HCT116 (cell line): ENCODE data around the gene A3GALT2. TPM values are rescaled to one million over a fixed set of nuclear protein-coding genes. Genes with fewer than 3 reads are reported as not detected.
A peak's percentile ranks its signal among the peaks of the same experiment; 100 is the strongest.

Source experiments
- ATAC-seq: fragments of 200-7000 bp; cut with Tn5 transposase; 2 replicates; pipeline ENCODE4 v1.9.1; 2020; ENCODE audit warnings: mild to moderate bottlenecking, moderate library complexity
- BruUV-seq: library from RNA; stranded (reverse); fragments of 400-500 nt; replicated peaks from 2 replicates; lab custom pipeline; 2021; lab: Mats Ljungman, UMichigan
- CTCF ChIA-PET: fragments of 300-600 bp; sonication (Branson Sonifier 250); formaldehyde crosslinking; loops from one replicate; lab custom pipeline; 2021; ENCODE audit warnings: antibody characterized with exemption; lab: Charles Lee
- POLR2A ChIA-PET: fragments of 300-600, 350-600 bp; sonication (Branson Sonifier 250); formaldehyde crosslinking; loops from one replicate; lab custom pipeline; 2021; ENCODE audit warnings: antibody characterized with exemption; lab: Charles Lee
- RAD21 ChIA-PET, 2 experiments: fragments of 300-600 bp; sonication (Branson Sonifier 250); formaldehyde crosslinking; loops; one replicate each; lab custom pipeline; 2023; ENCODE audit warnings: low total read pairs in 2 of 2; ENCODE audit not compliant: uncharacterized antibody in 2 of 2, unreplicated experiment in 2 of 2, low non-redundant PET in 1 of 2; lab: Charles Lee
- DNase-seq: peaks from one replicate; pipeline ENCODE4 v3.0.0-alpha.2; 2010; ENCODE audit warnings: low read depth, low spot score
- H2AFZ ChIP-seq: fragments of 200-600 bp; shearing (Covaris generic), sonication (generic); 2 replicates; pipeline ENCODE4 v1.6.1; 2017; ENCODE audit warnings: low read depth, mixed run types, mixed read lengths, antibody characterized with exemption, low read length; ENCODE audit not compliant: poor library complexity, severe bottlenecking
- H3K27ac ChIP-seq: 2 replicates; pipeline ENCODE4 v1.5.1; 2012; ENCODE audit warnings: low read depth, low read length
- H3K27me3 ChIP-seq: fragments of 200-600 bp; sonication (generic); 2 replicates; pipeline ENCODE4 v1.6.1; 2016; ENCODE audit warnings: mixed run types, low read length, mixed read lengths; ENCODE audit not compliant: insufficient read depth
- H3K36me3 ChIP-seq, 2 experiments: fragments of 200-500 bp in 1 of 2; fragments of 200-600 bp in 1 of 2; sonication (Bioruptor generic) in 1 of 2; sonication (generic) in 1 of 2; 2 replicates each; pipeline versions ENCODE4 v1.5.1 to v1.6.1; 2014 to 2016; ENCODE audit warnings: low read length in 2 of 2, inconsistent platforms in 1 of 2, mixed read lengths in 1 of 2, mixed run types in 1 of 2; ENCODE audit not compliant: insufficient read depth in 2 of 2, control insufficient read depth in 1 of 2
- H3K4me1 ChIP-seq, 2 experiments: fragments of 200-600 bp in 1 of 2; sonication (generic) in 1 of 2; 2 replicates each; pipeline versions ENCODE4 v1.5.1 to v1.6.1; 2012 to 2017; ENCODE audit warnings: low read length in 2 of 2, inconsistent platforms in 1 of 2, mild to moderate bottlenecking in 1 of 2, mixed read lengths in 1 of 2, mixed run types in 1 of 2, moderate library complexity in 1 of 2; ENCODE audit not compliant: insufficient read depth in 2 of 2, control insufficient read depth in 1 of 2
- H3K4me2 ChIP-seq: fragments of 200-600 bp; sonication (generic); 2 replicates; pipeline ENCODE4 v1.6.1; 2017; ENCODE audit warnings: mixed run types, low read length, mixed read lengths
- H3K4me3 ChIP-seq, 2 experiments: fragments of 200-600 bp in 1 of 2; sonication (generic) in 1 of 2; replicated peaks in 1 of 2; 2 replicates each; pipeline ENCODE4 v1.5.1; 2011 to 2016; ENCODE audit warnings: low read length in 2 of 2, control low read depth in 1 of 2, low read depth in 1 of 2, mild to moderate bottlenecking in 1 of 2, mixed read lengths in 1 of 2, mixed run types in 1 of 2
- H3K79me2 ChIP-seq: fragments of 200-600 bp; sonication (generic); 2 replicates; pipeline ENCODE4 v1.6.1; 2017; ENCODE audit warnings: mild to moderate bottlenecking, mixed run types, low read length, moderate library complexity, mixed read lengths; ENCODE audit not compliant: insufficient read depth
- H3K9ac ChIP-seq: fragments of 200-600 bp; sonication (generic); 2 replicates; pipeline ENCODE4 v1.6.1; 2016; ENCODE audit warnings: low read length, mixed read lengths
- H3K9me2 ChIP-seq: fragments of 200-600 bp; sonication (generic), shearing (Covaris generic); 2 replicates; pipeline ENCODE4 v1.6.1; 2017; ENCODE audit warnings: mixed run types, mild to moderate bottlenecking, moderate library complexity; ENCODE audit not compliant: insufficient read depth
- H3K9me3 ChIP-seq, 2 experiments: fragments of 200-500 bp in 1 of 2; fragments of 200-600 bp in 1 of 2; sonication (Bioruptor generic) in 1 of 2; sonication (generic) in 1 of 2; 2 replicates each; pipeline ENCODE4 v1.6.1; 2014 to 2017; ENCODE audit warnings: low read length in 2 of 2, mixed read lengths in 2 of 2, inconsistent platforms in 1 of 2, low read depth in 1 of 2, mild to moderate bottlenecking in 1 of 2, mixed run types in 1 of 2, moderate library complexity in 1 of 2; ENCODE audit not compliant: control insufficient read depth in 1 of 2, insufficient read depth in 1 of 2
- H4K20me1 ChIP-seq: fragments of 200-600 bp; sonication (generic), shearing (Covaris generic); 2 replicates; pipeline ENCODE4 v1.6.1; 2017; ENCODE audit warnings: mixed run types, mild to moderate bottlenecking, moderate library complexity; ENCODE audit not compliant: insufficient read depth
- CEBPB ChIP-seq: IDR thresholded peaks from 2 replicates; pipeline ENCODE4 v1.6.1; 2012; ENCODE audit warnings: low read depth
- EZH2phosphoT487 ChIP-seq: fragments of 200-600 bp; IDR thresholded peaks from 2 replicates; pipeline ENCODE4 v1.6.1; 2018; ENCODE audit warnings: antibody characterized with exemption, borderline replicate concordance
- SIN3A ChIP-seq: IDR thresholded peaks from 2 replicates; pipeline ENCODE4 v1.6.1; 2012; ENCODE audit warnings: low read depth
- SP1 ChIP-seq: IDR thresholded peaks from 2 replicates; pipeline ENCODE4 v1.6.1; 2012; ENCODE audit warnings: low read depth
- YY1 ChIP-seq: IDR thresholded peaks from 2 replicates; pipeline ENCODE4 v1.6.1; 2011; ENCODE audit warnings: low read length, low read depth, moderate library complexity, mild to moderate bottlenecking; ENCODE audit not compliant: insufficient replicate concordance; ENCODE audit errors: extremely low read depth
- intact Hi-C: fragments of 100-400 bp; cut with micrococcal nuclease; formaldehyde crosslinking; loops from 2 replicates; pipeline ENCODE4 v1.10.0; 2022
- total RNA-seq: library from RNA; stranded (reverse); gene quantifications from one replicate; pipeline ENCODE4 v1.2.1, GENCODE V29; 2021; ENCODE audit not compliant: unreplicated experiment
- TF ChIP-seq, protein P1 (sequence below): IDR thresholded peaks from 2 replicates; pipeline ENCODE4 v1.6.1; 2012; ENCODE audit warnings: low read depth
- TF ChIP-seq, protein P2 (sequence below): IDR thresholded peaks from 2 replicates; pipeline ENCODE4 v1.6.1; 2011; ENCODE audit warnings: mild to moderate bottlenecking, low read length, moderate library complexity; ENCODE audit not compliant: insufficient replicate concordance; ENCODE audit errors: extremely low read depth

Gene A3GALT2
- total RNA-seq, 1 experiment from 2014 or later: not detected

DNA sequence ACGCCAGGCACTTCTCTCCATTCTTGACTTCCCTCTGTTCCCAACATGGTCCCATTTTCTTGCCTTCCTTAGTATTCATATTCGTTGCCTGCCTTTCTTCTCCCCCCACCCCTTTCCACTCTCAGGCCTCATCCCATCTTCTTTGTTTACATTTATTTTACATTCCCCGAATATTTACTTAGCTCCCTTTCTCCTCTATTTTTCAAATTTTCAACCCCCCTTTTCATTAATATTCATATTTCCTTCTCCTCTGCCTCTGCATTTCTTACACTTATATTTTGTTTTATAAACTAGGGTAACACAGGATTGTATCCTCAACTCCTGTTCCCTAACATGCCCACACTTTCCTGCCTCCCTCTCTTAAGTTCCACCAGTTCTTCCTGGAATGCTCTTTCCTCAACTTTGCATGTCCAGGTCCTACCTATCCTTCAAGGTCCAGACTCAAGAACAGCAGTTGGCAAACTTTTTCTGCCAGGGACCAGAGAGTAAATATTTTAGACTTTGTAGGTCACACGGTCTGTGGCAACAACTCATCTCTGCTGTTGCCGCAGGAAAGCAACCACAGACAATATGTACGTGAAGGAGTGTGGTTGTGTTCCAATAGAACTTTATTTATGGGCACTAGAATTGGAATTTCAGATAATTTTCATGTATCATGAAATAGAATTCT, 29.8 kb upstream of the A3GALT2 start:
- ATAC-seq: no peak
- no peak overlapping the region for H2AFZ ChIP-seq

More for the DNA sequence above, 29.8 kb upstream of the A3GALT2 start:
- peak overlapping the region; percentile 88 for H3K9ac ChIP-seq
- BruUV-seq: TSS peak; percentile 28
- H3K4me3 ChIP-seq: peak overlapping the region; percentile 47 to 70
- no peaks in the 10 kb centered on the region for H3K9me3 ChIP-seq
- peaks cover 25 to 44% of the 10 kb centered on the region in 2 experiments for H3K4me1 ChIP-seq
- intact Hi-C loops: loop anchor here (10.0 kb wide), 1 partner anchor 256 kb away; no protein-coding TSS in a partner anchor
- H3K36me3 ChIP-seq: peaks cover 14 to 20% of the 10 kb centered on the region in 2 experiments; a peak in 3 of 4 replicates
- no peaks in the 10 kb centered on the region for H3K9me2 ChIP-seq
- no peaks in the 10 kb centered on the region for H4K20me1 ChIP-seq
- H3K79me2 ChIP-seq: peaks cover 38% of the 10 kb centered on the region
- peak overlapping the region; percentile 82 for H3K27ac ChIP-seq
- POLR2A ChIA-PET: no interaction called here
- TF ChIP-seq EZH2phosphoT487 (no peak), SP1 (no peak), YY1 (no peak), CEBPB (no peak), SIN3A (no peak; the same call in 1 of the 2 replicates)
- TF ChIP-seq, protein P1, sequence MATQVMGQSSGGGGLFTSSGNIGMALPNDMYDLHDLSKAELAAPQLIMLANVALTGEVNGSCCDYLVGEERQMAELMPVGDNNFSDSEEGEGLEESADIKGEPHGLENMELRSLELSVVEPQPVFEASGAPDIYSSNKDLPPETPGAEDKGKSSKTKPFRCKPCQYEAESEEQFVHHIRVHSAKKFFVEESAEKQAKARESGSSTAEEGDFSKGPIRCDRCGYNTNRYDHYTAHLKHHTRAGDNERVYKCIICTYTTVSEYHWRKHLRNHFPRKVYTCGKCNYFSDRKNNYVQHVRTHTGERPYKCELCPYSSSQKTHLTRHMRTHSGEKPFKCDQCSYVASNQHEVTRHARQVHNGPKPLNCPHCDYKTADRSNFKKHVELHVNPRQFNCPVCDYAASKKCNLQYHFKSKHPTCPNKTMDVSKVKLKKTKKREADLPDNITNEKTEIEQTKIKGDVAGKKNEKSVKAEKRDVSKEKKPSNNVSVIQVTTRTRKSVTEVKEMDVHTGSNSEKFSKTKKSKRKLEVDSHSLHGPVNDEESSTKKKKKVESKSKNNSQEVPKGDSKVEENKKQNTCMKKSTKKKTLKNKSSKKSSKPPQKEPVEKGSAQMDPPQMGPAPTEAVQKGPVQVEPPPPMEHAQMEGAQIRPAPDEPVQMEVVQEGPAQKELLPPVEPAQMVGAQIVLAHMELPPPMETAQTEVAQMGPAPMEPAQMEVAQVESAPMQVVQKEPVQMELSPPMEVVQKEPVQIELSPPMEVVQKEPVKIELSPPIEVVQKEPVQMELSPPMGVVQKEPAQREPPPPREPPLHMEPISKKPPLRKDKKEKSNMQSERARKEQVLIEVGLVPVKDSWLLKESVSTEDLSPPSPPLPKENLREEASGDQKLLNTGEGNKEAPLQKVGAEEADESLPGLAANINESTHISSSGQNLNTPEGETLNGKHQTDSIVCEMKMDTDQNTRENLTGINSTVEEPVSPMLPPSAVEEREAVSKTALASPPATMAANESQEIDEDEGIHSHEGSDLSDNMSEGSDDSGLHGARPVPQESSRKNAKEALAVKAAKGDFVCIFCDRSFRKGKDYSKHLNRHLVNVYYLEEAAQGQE: no peak
- TF ChIP-seq, protein P2, sequence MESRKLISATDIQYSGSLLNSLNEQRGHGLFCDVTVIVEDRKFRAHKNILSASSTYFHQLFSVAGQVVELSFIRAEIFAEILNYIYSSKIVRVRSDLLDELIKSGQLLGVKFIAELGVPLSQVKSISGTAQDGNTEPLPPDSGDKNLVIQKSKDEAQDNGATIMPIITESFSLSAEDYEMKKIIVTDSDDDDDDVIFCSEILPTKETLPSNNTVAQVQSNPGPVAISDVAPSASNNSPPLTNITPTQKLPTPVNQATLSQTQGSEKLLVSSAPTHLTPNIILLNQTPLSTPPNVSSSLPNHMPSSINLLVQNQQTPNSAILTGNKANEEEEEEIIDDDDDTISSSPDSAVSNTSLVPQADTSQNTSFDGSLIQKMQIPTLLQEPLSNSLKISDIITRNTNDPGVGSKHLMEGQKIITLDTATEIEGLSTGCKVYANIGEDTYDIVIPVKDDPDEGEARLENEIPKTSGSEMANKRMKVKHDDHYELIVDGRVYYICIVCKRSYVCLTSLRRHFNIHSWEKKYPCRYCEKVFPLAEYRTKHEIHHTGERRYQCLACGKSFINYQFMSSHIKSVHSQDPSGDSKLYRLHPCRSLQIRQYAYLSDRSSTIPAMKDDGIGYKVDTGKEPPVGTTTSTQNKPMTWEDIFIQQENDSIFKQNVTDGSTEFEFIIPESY: no peak
- no peaks in the 10 kb centered on the region for H3K27me3 ChIP-seq
- CTCF ChIA-PET: interaction anchor here (0.8 to 1.3 kb wide), 2 partner anchors 19 to 121 kb away, joined by 3 to 4 read pairs; no protein-coding TSS in a partner anchor
- RAD21 ChIA-PET: no interaction called here
- no peak for DNase-seq
- H3K4me2 ChIP-seq: peak overlapping the region; percentile 96
